Limb (tissue), 2 donors: ENCODE measurements around the gene PLA2G2E.

ENCODE experiments used
- DNase-seq, 2 donors: peaks; one replicate each; pipeline ENCODE4 v3.0.0-alpha.2; 2016; ENCODE audit errors: extremely low spot score in 2 of 2

PLA2G2E gene

GRCh38 chr1:19923137-19923952 lies at the start of gene PLA2G2E:
Gene PLA2G2E (minus strand): TSS chr1:19923617. CDS start chr1:19923559, 58 bp downstream.
- DNase-seq: no peak

GRCh38 chr1:19971664-19972063 lies 48.2 kb upstream of the PLA2G2E start:
- no peak for DNase-seq

DNA sequence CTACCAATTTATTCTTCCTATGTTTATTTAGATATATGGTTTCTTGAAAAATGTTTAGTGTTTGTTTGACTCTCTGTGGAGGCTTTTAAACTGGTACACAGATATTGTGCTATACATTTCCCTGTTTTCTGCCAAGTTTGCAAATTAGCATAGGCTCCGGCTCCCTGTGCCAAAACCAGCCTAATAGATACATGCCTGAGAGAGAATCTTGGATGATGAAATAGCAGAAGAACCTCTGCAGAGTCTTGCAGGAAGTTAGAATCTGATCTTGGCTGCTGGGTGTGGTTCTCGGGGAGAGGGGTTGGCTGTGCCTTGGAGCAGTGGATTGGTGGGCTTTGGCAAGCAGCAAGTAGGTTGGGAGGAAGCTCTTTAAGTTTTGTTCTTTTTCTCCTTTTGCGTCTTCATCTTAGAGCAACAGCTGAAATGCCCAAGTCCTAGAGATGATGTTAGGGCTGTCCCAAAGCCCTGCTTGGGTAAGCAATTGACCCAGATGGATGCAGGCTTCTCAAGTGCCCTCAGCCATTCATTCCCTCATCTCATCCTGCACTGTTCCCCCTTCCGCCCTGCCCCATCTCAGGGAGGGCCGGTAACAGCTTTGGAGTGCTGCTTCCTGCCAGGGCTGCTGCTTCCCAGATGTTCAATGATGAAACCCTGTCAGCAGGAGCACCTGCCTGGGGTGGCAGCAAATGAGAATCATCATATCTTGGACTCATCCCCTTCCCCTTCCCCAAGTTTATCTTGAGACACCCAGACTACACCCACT lies 46.7 kb upstream of the PLA2G2E start:
- no peak for DNase-seq

DNA sequence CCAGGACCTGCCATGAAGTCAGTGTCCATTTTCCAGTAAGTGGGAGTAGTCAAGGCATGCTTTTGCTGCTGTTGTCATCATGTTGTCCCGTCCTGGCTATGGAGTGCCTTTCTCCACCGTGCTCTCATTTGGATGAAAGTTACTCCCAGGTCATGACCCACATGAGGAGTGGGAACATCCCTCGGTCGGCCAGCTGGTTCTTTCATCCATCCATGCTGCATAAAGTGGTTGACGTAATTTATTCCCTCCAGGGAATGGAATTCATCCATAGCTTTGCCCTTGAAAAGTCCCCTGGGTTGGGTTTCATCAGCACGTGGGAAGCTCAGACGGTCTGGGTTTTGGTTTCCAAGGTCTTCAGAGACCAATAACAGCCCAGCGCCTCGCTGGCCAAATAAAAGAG lies 44.4 kb upstream of the PLA2G2E start:
- no peak for DNase-seq

DNA sequence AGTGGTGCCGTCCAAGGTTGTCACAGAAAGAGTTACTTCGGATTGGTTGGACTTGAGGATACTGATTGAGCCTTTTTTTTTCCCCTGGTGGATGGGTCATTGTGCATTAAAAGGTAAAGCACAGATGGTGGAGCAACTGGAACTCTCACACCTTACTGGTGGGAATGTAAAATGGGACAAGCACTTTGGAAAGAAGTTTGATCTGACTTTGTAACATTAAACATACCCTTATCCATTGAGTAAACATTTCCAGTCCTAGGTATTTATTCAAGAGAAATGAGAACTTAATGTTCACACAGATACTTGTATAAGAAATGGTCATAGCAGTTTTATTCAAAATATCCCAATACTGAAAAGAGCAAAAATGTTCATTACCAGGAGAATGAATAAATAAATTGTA lies 41.1 kb upstream of the PLA2G2E start:
- DNase-seq: no peak

GRCh38 chr1:19963636-19964035 lies 40.2 kb upstream of the PLA2G2E start:
- DNase-seq: no peak

- DNase-seq: no peak
These were observed 37.2 kb upstream of the PLA2G2E start for GRCh38 chr1:19960591-19960990.

- DNase-seq: no peak
These were observed 34.4 kb upstream of the PLA2G2E start for GRCh38 chr1:19957779-19958178.

DNA sequence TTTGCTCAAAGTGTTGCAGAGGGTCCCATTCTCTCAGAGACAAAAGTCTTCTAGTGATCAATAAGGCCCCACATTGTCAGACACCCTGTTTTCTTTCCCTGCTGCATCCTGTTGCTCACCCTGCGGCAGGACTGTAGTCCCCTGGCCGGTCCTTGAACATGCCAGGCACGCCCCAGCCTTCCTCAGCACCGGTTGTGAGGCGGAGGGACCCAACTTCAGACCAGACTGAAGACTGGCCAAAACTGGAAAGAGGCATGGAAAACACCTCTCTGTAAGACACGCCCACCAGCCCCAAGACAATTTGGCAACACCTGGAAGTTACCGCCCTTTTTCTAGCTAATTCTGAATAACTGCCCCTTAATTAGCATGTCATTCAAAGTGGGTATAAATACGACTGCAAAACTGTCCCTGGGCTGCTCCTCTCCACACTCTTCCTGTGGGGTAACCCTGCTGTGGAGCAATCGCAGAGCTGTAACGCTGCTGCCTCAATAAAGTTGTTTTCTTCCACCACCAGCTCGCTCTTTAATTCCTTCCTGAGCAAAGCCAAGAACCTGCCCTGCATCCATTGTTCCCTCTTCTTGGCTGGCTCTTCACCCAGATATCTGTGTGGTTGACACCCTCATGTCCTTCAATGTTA lies 32.2 kb upstream of the PLA2G2E start:
- no peak for DNase-seq

DNA sequence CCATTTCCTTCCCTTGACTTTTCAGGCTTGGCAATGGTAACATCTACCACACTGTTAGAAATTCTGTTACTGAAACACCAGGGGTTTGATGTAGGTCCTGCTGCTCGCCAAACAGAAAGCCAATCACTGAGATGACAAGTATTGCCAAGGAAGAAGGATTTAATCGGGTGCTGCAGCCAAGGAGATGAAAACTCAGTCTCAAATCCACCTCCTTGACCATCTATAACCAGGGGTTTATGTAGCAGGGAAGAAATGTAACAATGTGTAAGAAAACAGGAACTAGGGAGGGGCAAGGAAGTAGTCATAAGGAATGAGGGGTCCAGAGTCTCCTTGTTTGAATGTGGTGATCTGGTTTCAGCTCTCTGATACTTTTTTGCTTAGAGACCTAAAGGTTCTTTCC lies 30.6 kb upstream of the PLA2G2E start:
- no peak for DNase-seq

GRCh38 chr1:19949016-19949415 lies 25.6 kb upstream of the PLA2G2E start:
- no peak for DNase-seq

DNA sequence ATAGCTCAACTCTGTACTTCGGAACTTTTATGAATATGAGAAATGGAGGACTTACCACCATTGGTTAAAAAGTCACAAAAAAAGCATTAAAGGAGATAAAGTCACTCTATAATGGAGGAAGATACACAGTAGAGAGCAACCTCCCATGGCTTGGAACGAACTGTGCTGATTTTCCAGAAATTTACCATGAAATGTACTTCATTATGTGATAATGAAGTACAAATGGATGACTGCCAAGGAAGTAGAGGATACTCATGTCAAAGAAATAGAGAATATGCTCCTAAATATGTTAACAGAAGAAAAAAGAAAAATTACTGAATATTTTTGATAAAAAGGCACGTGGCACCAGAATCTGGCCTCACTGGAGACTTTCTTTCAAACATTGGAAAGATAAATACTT lies 23.6 kb upstream of the PLA2G2E start:
- DNase-seq: no peak

DNA sequence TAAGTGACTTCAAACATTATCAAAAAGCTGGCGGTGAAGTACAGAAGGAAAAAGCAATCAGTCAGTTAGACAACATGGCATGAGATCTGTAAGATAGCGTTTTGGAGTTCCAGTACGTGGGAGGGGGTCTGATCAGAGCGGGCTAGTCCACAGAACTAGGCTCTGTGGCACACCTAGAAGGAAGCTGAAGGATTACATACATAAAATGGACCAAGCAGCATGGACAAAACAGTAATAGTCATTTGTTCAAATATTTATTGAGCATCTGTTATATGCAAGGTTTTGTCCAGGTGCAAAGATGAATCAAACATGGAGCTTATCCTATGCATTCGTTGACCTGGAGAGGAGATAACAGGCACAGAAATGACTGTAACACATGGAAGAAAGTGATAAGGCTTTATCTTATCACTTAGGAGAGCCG lies 22.9 kb upstream of the PLA2G2E start:
- no peak for DNase-seq

DNA sequence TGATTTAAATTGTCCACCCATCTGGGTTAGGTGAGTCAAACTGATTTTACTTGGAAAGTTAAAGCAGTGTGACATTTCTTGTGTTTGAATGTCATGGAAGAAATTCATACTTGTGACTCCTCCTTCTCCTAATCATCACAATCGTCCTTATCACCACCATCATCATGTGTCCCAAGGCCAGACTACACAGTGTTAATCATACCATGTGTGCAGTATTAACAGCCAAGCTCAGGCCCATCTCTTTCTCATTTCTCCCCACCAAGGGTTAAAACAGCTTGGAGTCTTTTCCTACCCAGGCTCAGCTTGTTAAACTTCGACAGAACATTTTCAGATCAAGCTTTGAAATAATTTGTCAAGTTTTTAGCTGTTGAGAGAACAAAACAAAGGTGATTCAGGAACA lies 22.5 kb upstream of the PLA2G2E start:
- no peak for DNase-seq

- no peak for DNase-seq
These were observed 19.2 kb upstream of the PLA2G2E start for GRCh38 chr1:19942657-19943056.

DNA sequence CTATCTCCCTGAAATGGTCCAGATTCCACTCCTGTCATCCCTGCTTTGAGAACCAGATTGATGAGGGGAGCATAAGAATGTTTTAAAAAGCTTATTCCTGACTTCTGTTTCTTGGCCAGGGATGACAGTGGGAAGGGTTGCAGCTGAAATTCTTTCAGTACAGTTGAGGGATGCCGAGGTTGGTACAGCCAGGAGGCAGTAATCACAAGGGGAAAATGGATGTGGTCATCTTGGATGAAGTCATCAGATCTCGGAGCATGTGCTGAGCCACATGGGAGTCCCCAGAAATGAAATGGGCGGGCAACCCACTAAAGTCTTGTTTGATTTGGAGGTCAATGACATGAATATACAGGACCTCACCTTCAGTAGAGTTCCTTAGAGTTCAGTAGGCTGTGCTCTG lies 18.7 kb upstream of the PLA2G2E start:
- DNase-seq: no peak

DNA sequence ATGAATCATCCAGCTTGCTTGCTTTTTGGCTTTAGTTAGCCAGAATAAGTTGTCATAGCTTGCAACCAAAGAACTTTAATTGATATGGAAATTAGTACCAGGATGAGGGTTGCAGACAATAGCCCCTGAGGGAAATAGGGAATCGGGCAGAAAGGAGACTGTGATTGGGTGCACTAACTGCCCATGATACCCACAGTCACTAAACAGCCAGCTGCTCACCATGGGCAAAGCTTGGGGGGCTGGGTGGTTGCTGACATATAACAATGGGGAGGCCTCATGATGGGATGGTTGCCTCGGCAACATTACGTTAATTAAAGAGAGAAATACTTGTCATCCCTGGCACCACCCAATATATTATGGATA lies 17.8 kb upstream of the PLA2G2E start:
- DNase-seq: no peak

DNA sequence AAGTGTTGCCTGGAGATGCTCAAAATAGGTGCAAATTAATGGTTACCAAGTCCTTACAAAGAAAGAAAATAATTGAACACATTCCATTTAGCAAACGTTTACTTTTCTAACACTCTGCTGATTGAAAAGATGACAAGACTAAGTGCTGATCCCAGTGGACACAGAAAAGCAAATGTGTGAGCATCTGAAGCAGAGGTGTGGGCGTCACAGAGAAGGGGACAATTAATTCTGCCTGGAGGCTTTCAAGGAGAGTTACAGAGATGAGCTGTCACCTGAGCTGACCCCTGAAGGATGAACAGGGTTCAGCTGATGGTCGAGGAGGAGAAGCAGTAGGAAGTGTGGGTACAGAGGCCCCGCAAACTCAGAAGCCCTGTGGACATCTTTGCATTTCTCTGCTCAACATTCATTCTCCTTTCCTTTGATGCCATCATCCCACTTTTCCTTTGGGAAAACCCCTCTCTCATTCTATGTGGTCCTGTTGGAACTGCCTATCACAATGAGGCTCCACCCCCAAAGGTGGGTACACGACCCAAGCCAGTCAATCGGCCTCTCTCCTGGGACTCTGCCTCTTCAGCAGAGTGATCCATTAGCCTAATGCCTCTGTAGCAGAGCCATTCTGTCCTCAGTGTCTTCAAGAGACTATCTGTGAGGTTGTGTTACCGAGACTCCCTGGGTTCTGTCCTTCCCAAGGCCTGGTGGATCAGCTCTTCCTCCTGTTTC lies 17.2 kb upstream of the PLA2G2E start:
- DNase-seq: no peak

DNA sequence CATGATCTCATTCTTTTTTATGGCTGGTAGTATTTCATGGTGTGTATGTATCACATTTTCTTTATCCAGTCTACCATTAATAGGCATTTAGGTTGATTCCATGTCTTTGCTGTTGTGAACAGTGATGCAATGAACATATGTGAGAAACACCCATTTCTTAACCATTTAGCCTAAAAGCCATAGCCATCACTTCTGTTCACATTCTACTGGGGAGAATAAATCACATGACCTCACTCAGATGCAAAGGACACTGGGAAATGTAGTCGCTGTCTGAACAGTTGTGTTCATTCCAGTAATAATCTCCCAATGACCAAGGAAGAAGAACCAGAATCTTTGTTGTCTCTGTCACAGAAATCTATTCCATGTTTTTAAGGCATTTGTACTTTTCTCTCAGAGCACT lies 15.1 kb upstream of the PLA2G2E start:
- no peak for DNase-seq

DNA sequence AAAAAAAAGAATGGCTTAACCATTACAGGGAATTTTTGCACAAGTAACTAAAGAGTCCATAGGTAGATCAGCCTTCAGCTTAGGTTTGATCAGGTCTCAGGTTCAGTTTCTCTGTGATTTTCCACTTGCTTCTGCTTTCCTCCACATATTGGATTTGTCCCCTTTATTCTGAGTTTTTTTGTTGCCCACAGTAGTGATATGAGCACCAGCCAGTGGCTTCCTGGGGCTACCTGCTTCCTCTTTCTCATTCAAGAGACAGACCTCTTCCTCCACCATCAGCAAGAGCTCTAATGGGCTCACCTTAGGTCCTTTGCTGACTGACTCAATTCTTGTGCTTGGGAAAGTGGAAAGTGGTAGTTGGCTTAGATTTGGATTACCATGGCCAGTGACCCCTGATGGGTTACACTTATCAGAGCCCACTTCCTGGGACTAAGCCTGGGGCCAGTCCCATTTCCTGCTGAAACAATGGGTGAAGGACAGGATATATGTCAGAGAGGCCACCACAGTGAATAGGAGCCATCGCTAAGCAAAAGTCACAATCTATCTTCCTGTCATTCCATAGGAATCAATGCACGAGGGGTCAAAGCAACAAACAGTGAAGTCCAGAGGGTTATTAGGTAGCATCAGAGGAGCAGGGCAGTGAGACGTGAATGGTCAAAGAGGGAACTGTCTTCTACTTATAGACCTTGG lies 12.8 kb upstream of the PLA2G2E start:
- no peak for DNase-seq

DNA sequence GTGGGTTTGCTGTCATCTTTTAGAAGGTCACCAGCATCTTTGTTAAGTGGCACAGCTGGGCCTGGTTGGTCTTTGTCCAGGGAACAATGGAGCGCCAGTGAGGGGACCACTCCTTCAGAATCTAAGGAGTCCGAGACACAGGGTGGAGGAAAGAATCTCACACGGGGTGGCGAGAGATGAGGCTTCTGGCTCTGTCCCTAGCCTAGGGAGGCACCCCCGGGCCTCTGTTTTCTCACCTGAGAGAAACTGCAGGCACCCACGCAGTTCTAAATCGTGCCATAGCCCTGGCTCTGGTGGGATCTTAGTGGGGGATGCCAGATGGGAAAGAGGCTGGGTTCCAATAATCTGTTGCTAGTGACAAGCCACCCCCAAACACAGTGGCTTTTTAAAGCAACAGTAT lies 10.9 kb upstream of the PLA2G2E start:
- no peak for DNase-seq
